Kidney tubule cell (primary cell): ENCODE data around the gene NEXN.
A peak's percentile ranks its signal among the peaks of the same experiment; 100 is the strongest.
"Not testable (repeated sequence)": the region's sequence is repeated elsewhere in the genome, so short reads cannot be mapped to it uniquely, and the experiment has no call there.

ENCODE experiments used
- DNase-seq: peaks from one replicate; pipeline ENCODE4 v3.0.0-alpha.2; 2018; ENCODE audit warnings: low spot score

Gene NEXN

GRCh38 chr1:77966291-77966690 lies 77.9 kb downstream of the NEXN start:
- DNase-seq: no peak

- no peak for DNase-seq
Measured at GRCh38 chr1:77970192-77970591, 81.8 kb downstream of the NEXN start.

GRCh38 chr1:77972080-77972479 lies 83.7 kb downstream of the NEXN start:
- DNase-seq: no peak

GRCh38 chr1:77975386-77975785 lies 87.0 kb downstream of the NEXN start:
- peak; percentile 50 for DNase-seq

GRCh38 chr1:77975907-77976306 lies 87.5 kb downstream of the NEXN start:
- DNase-seq: no peak

GRCh38 chr1:77976433-77977076 lies 88.1 kb downstream of the NEXN start:
- no peak for DNase-seq

- DNase-seq: no peak
Measured at GRCh38 chr1:77977989-77978292, 89.5 kb downstream of the NEXN start.

- DNase-seq: peak; percentile 92
Measured at GRCh38 chr1:77978293-77978968, 90.0 kb downstream of the NEXN start.

GRCh38 chr1:77978969-77979876 lies 90.8 kb downstream of the NEXN start, which contains the start of gene FUBP1:
TSS of gene FUBP1 (minus strand) at chr1:77979072. CDS start at chr1:77979004, 68 bp downstream.
- peak; percentile 99 for DNase-seq

GRCh38 chr1:77983352-77983996 lies 95.0 kb downstream of the NEXN start:
- DNase-seq: not testable (repeated sequence)

- DNase-seq: no peak
Measured at GRCh38 chr1:77983997-77984355, 95.6 kb downstream of the NEXN start.

GRCh38 chr1:77984629-77985028 lies 96.2 kb downstream of the NEXN start:
- DNase-seq: no peak

- peak; percentile 51 for DNase-seq
Measured at GRCh38 chr1:77986810-77987209, 98.4 kb downstream of the NEXN start.

GRCh38 chr1:77987919-77988318 lies 99.5 kb downstream of the NEXN start:
- no peak for DNase-seq

GRCh38 chr1:77989744-77990143 lies 101.3 kb downstream of the NEXN start:
- DNase-seq: no peak

- no peak for DNase-seq
Measured at GRCh38 chr1:77990629-77991204, 102.3 kb downstream of the NEXN start.

GRCh38 chr1:77991638-77992037 lies 103.2 kb downstream of the NEXN start:
- peak; percentile 49 for DNase-seq
